Cerebellar cortex (tissue), 1 donor: ENCODE results near the gene LNX1.
"Not testable (repeated sequence)": the region's sequence is repeated elsewhere in the genome, so short reads cannot be mapped to it uniquely, and the experiment has no call there.

Experiments
- DNase-seq: peaks from one replicate; pipeline ENCODE4 v3.0.0-alpha.2; 2015; ENCODE audit warnings: low spot score

The LNX1 gene

GRCh38 chr4:53463340-53463739 lies 127.9 kb downstream of the LNX1 start:
- DNase-seq = no peak

GRCh38 chr4:53461244-53461643 lies 130.0 kb downstream of the LNX1 start:
- no peak for DNase-seq

- no peak for DNase-seq
Observed at GRCh38 chr4:53459548-53459947, 131.7 kb downstream of the LNX1 start.

- DNase-seq = no peak
Observed at GRCh38 chr4:53456178-53456577, 135.1 kb downstream of the LNX1 start.

- no peak for DNase-seq
Observed at GRCh38 chr4:53455766-53456165, 135.5 kb downstream of the LNX1 start.

GRCh38 chr4:53453385-53453784 lies 137.9 kb downstream of the LNX1 start:
- no peak for DNase-seq

- no peak for DNase-seq
Observed at GRCh38 chr4:53450773-53451172, 140.5 kb downstream of the LNX1 start.

GRCh38 chr4:53444954-53445353 lies 146.3 kb downstream of the LNX1 start:
- DNase-seq = no peak

- DNase-seq = no peak
Observed at GRCh38 chr4:53441564-53441963, 149.7 kb downstream of the LNX1 start.

- DNase-seq = no peak
Observed at GRCh38 chr4:53436251-53436650, 155.0 kb downstream of the LNX1 start.

- no peak for DNase-seq
Observed at GRCh38 chr4:53432528-53433424, 158.5 kb downstream of the LNX1 start.

- no peak for DNase-seq
Observed at GRCh38 chr4:53431052-53431451, 160.2 kb downstream of the LNX1 start.

- no peak for DNase-seq
Observed at GRCh38 chr4:53427366-53427765, 163.9 kb downstream of the LNX1 start.

GRCh38 chr4:53424280-53424679 lies 167.0 kb downstream of the LNX1 start:
- DNase-seq = no peak

GRCh38 chr4:53422367-53422766 lies 168.9 kb downstream of the LNX1 start:
- no peak for DNase-seq

- DNase-seq = no peak
Observed at GRCh38 chr4:53421791-53422190, 169.5 kb downstream of the LNX1 start.

GRCh38 chr4:53419208-53419607 lies 172.1 kb downstream of the LNX1 start:
- no peak for DNase-seq

- DNase-seq = not testable (repeated sequence)
Observed at GRCh38 chr4:53409479-53409878, 181.8 kb downstream of the LNX1 start.
